Activated CD4-positive, alpha-beta T cell treated with anti-CD3 and anti-CD28 coated beads, Interleukin-2, amount 50 U/mL, for 48 hours (primary cell): Measurements from ENCODE around the gene F3.
"Not testable (repeated sequence)": the region's sequence is repeated elsewhere in the genome, so short reads cannot be mapped to it uniquely, and the experiment has no call there.

Source experiments
- DNase-seq, 2 experiments: peaks; one replicate each; pipeline ENCODE4 v3.0.0-alpha.2; 2020

The F3 gene

DNA sequence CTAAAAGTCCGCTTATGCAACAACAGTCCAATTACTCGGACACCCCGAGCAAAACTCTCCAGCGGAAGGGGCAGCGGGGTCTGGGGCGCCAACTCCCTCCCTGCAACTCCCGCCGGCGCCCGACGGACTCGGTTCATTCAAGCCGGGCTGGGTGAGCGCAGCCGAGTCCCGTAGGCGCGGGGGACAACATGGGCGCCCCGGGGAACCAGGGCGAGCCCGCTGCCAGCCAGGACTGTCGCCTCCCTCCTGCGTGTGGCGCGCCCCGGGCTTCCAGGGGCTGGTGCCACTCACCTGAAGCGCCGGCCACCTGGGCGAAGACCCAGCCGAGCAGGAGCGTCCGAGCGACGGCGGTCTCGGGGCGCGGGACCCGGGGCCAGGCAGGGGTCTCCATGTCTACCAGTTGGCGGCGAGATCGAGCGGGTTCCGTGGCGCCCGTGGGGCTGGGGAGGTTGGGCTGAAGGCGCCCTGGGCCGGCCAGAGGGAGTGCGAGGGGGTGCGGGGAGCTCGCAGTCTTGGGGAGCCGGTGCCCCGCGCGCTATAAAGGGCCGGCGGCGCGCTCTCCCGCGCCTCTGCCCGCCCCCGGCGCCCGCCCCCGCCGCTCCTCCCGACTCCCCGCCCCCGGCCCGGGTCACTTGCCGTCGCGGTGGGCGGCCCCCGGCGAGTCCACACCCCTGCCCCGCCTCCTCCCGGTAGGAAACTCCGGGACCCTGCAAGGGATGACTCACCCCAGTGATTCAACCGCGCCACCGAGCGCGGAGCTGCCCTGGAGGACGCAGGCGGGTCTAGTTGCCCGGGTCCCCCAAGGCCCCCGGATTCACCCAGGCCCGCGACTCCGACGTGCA, at the start of gene F3:
TSS of gene F3 (minus strand) at position 514 of the 842 bp plus-strand sequence. CDS start at position 391, 123 bp downstream.
- DNase-seq: peak; percentile 79 to 85

DNA sequence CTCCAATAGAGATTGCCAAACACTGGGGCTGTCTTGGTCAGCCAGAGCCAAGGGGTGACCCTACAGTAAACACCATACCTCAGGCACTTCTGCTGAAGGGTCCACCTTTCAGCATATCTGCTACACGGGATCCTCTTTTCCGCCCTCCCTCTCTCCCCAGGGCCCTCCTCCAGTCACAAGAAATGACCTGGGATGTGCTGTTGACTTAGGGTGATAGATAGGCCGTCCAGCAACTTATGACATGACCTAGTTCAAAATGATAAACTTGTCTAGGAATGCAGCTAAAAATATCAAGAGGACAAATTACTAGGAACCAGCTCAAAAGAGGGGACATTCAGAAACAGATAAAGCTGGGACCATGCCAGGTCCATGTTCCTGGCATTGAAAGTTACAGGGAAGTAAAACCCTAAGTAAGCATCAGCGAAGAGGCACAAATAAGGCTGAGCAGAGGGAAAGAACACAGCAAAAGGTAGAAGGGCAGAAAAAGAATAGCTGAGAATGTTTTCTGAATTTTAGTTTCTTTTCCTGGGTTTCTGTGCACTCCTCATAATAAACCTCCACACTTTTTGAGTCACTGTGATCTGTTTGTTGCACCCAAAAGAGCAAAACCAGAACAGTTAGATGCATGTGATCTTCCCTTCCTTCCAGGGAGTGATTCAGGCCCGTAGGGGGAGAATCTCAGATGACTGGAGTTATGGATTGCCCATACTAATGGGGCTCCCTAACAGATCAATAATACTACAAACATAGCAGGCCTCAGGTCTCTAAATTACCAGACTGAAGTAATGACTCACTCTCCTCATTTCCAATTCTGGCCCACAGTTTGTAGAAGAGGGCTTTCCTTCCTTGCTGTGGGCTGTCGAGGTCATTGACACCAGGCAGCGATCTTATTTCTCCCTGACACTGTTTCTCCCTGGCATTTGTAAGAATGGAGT, 48.9 kb upstream of the F3 start:
- DNase-seq: no peak

DNA sequence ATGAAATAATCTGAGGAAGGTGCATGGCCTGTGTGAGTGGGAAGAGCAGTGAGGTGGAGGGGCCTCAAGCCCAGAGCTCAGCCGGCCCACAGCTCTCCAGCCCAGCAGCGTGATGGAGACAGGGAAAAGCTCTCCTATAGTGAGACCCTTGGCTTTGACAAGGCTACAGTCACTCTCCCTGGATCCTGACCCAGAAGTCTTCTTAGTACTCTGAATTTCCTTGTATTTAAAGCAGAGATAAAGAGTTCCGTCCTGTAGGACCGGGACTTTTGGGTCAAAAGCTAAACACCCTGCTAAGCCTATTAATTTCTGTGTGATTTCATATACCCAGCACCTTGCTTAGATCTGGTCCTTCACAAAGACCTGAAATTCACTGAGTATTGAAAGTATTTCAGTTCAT, 48.2 kb upstream of the F3 start:
- DNase-seq: no peak

DNA sequence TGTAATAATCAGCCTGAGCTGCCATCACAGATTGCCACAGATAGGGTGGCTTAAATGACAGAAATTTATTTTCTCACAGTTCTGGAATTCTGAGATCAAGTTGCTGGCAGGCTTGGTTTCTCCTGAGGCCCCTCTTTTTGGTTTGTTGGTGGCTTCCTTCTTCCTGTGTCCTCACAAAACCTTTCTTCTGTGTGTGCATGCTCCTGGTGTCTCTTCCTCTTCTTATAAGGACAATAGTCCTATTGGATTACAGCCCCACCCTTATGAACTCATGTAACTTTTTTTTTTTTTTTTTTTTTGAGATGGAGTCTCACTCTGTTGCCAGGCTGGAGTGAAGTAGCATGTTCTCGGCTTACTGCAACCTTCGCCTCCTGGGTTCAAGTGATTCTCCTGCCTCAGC, 41.0 kb upstream of the F3 start:
- DNase-seq: no peak

DNA sequence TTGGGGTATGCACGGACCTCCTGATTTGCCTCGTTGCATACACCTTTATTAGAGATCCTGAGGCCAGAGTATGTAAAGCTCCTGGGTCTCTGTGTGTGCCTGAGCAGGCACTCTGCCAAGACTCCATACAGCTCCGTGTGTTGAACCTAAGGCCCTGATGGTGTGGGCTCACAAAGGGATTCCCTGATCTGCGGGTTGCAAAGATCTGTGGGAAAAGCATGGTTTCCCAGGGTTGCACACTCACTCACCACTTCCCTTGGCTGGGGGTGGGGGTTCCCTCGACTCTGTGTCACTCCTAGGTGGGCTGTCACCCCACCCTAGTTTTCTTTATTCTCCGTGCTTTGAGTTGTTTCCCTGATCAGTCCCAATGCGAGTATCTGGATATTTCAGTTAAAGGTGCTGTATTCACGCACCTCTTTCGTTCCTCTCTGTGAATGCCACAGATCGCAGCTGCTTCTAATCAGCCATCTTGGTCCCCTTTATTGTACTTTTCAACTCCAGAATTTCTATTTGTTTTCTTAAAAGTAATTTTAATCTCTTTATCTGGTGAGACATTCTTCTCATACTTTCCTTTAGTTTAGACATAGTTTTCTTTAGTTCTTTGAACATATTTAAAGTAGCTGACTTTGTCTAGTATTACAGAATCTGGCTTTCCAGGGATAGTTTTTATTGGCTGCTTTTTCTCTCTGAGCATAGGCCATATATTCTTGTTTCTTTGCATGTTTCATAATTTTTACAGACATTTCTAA, 39.0 kb upstream of the F3 start:
- no peak for DNase-seq

DNA sequence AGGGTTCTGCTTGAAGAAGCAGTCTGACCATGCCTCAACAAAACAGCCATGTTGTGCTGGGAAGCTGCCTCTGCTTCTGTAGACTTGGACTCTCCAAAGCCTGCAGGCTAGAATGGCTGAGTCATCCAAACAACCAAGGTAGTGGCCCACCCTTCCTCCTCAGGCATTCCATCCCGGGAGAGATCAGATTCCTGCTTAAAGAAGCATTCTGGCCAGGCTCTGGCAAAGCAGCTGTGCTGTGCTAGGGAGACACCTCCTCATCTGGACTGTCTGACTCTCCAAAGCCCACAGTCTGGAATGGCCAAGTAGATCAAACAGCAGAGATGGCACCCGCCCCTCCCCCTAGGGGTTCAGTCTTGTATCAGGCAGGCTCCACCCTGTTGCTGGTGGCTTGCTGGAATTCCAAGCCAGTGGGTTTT, 38.3 kb upstream of the F3 start:
- no peak for DNase-seq

DNA sequence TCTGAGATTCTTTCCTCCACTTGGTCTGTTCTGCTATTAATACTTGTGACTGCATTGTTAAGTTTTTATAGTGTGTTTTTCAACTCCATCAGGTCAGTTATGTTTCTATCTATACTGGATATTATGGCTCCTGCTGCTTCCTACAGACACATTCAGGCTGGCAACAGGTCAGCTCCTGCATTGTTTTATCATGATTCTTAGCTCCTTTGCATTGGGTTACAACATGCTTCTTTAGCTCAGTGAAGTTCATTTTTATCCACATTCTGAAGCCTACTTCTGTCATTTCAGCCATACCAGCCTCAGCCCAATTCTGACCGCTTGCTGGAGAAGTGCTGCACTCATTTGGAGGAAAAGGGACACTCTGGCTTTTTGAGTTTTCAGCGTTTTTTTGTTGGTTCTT, 37.3 kb upstream of the F3 start:
- DNase-seq: no peak

DNA sequence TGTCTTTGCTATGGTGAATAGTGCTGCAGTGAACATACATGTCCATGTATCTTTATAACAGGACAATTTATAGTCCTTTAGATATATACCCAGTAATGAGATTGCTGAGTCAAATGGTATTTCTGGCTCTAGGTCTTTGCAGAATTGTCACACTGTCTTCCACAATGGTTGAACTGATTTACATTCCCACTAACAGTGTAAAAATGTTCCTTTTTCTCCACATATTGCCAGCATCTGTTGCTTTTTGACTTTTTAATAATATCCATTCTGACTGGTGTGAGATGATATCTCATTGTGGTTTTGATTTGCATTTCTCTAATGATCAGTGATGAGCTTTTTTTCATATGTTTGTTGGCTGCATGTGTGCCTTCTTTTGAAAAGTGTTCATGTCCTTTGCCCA, 32.4 kb upstream of the F3 start:
- not testable (repeated sequence) for DNase-seq

DNA sequence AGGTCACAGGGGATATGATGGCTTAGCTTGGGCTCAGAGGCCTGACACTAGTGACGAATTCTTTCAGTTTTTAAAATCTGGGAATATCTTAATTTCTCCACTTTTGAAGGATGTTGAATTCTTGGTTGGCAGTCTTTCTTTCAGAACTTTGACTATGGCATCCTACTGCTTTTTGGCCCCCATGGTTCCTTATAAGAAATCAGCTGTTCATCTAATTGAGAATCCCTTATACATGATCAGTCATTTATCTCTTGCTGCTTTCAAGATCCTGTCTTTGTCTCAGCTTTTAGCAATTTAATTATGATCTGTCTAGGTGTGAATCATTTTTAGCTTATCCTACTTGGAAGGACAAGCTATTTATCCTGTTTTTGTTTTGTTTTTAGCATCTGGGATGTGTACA, 31.2 kb upstream of the F3 start:
- DNase-seq: no peak

DNA sequence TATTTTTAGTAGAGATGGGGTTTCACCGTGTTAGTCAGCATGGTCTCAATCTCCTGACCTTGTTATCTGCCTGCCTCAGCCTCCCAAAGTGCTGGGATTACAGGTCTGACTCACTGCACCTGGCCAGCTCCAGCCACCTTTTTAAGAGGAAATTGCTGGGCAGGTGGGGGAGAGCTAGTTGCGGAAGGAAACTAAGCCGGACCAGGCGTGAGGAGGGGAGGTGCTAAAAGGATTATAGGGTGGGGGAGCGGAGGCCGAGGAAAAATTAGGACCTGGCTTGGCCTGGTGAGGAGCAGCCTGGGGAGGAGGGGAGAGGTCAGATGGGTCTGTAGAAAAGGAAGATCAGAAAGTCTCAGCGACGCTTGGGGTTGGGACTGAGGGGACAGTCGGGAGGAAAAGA, 29.4 kb upstream of the F3 start:
- DNase-seq: not testable (repeated sequence)

DNA sequence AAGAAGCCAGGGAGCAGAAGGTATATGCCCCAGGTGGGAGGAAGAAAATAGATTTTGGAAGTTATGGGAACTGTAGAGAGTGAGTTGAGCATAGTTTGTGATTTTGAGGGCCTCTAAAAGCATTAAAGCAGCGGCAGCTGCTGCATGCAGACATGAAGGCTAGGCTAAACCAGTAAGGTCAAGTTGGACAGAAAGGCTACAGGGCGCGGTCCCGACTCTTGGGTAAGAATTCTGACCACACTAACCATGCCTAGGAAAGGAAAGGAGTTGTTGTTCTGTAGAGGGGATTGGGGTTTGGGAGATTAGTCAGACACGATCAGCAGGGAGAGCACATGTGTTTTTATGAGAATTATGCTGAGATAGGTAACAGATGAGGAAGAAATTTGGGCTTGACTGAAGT, 27.2 kb upstream of the F3 start:
- not testable (repeated sequence) for DNase-seq

DNA sequence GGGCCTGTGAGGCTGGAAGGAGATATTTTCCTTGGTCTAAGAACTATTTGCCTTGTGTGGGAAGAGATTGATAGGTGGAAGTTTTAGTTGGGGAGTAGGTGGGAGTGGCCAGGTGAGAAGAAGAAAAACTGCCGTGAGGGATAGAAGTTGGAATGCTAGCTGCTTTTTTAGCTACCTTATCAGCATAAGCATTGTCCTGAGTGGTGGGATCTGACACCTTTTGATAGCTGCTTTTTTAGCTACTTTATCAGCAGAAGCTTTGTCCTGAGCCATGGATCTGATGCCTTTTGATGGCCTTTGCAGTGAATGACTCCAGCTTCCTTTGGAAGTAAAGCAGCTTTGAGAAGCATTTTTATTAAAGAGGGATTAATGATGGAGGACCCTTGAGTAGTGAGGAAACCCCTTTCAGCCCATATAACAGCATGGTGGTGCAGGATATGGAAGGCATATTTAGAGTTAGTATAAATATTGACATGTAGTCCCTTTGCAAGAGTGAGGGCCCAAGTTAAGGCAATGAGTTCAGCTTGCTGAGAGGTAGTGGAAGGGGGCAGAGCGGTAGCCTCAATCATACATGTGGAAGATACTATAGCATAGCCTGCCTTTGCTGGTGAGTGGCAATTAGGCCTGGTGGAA, 26.5 kb upstream of the F3 start:
- DNase-seq: not testable (repeated sequence)

DNA sequence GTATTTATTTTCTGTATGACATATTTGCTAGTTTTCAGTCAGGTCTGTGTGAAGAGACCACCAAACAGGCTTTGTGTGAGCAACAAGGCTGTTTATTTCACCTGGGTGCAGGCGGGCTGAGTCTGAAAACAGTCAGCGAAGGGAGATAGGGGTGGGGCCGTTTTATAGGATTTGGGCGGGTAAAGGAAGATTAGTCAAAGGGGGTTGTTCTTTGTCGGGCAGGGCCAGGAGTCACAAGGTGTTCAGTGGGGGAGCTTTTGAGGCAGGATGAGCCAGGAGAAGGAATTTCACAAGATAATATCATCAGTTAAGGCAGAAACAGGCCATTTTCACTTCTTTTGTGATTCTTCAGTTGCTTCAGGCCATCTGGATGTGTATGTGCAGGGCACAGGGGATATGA, 24.9 kb upstream of the F3 start:
- DNase-seq: not testable (repeated sequence)

DNA sequence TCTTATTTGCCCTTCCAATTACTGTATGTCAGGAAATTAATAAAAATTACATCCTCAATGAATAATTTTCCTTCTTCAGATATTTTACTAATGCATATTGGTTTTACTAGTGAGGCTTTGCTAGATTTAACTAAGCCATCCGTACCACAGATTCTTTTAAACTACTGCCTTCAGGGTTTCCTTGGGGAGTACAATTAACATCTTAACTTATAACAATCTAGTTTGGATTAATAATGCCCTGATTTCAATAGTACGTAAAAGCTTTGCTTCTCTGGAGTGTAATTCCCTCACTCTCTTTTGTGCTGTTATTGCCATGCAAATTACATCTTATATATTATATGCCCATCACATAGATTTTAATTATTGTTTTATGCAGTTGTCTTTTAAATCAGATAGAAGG, 24.3 kb upstream of the F3 start:
- no peak for DNase-seq

DNA sequence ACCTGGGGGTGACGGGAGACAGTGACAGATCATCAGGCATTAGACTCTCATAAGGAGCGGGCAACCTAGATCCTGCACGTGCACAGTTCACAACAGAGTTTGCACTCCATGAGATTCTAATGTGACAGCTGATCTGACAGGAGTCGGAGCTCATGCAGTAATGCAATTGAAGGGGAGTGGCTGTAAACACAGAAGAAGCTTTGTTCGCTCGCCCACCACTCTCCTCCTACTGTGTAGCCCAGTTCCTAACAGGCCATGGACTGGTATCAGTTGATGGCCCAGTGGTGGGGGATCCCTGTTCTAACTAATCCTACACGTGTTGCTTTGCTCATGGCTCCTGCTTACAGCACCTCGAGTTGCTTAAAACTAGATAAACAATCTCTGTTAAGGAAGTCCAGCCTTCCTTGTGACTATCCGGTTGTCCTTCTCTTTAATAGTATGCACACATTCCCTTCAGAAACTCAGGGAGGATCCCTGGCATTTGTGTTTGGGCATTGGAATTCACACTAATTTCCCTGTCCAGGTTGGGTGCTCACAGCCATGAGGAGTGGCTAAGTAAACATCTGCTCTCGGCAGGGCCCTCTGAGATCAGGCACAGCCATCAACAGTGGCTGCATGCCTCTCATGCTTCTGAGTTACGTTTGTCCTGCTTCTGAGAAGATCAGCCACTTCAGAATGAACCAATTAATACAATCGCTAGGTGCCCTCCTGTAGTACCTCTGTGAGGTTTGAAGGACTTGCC, 21.1 kb upstream of the F3 start:
- DNase-seq: no peak

DNA sequence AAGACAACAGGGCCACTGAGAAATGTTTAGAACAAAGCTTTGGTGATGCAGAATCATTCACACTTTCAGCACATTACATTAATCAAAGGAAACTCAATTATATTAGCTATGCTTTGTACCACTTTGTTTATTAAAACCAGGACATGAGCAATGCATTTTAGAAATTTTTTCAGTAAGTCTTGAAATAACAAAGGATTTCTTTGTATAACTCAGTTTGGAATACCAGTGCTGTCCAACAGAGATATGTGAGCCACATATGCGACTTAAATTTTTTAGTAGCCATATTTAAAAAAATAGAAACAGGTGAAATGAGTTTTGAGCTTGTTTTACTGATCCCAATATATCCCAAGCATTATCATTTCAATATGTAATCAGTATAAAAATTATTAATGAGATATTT, 18.8 kb upstream of the F3 start:
- no peak for DNase-seq

DNA sequence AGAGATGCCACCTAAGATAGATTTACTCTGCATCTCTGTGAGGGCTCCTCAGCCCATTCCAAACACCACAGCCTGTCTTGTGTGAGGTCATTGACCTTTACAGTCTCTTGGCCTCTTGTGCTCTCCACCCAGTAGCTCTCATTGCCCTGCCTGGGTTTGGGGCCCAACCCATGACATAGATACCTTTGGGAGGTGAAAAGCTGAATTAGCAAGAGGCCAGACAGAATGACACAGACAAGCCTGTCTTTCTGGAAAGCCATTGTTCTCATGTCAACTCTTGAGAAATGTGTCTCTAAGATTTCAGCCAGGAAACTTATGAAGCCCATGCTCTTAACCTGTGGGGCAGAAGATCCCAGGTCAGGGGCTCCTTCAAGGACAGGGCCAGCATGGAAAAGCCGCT, 18.4 kb upstream of the F3 start:
- DNase-seq: no peak

DNA sequence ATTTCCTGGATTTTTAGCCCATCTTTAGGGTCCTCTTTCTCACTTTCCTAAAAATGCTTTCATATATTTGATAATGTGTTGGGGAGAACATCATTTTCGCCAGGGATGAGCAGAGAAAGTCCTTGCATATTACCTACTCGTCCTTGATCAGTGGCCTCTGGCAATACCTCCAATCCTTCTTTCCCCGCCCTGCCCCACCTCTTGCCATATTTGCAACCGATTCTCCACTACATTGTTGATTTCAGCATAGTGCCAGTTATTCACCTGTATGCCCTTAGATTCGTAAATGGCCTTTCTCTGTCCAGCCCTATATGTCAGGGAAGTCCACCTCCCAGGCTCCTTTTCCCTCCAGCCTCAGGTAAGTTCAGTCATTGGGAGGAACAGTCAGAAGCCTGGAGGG, 13.5 kb upstream of the F3 start:
- no peak for DNase-seq

DNA sequence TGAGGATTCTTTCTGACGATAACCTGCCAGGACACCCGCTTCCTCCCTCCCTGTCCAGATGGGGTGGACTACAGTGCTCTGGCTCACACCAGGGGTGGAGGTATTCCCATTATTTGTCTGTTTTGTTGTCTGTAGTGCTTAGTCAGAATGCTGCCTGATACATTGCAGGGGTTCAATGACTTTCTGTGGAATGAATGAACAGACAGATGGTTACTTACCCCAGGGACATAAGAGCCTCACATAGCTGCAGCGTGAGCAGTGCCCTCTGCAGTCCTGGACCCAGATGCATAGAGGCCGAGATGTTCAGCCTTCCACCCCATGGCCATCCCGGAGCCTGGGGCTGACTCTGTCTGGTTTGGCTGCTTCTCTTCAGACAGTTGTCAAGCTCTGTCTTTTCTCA, 13.0 kb upstream of the F3 start:
- DNase-seq: no peak

DNA sequence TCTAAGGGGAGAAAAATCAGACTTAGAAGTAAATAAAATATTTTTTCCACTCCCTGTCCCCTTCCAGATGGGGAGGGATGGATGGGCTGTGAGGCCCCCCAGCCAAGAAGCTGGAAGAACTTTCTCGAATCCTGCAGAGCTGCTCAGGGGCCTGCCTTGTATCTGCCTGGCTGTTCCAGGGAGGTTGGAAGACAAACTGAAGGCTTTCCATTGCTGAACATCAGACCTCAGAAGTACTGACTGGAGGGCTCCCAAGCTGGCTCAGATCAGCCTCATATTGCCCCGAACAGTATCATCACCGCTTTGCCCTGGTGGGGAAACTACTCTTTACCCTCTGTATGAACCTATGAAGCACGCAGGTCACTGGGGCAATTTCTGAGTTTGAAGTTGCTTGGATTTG, 12.4 kb upstream of the F3 start:
- no peak for DNase-seq

DNA sequence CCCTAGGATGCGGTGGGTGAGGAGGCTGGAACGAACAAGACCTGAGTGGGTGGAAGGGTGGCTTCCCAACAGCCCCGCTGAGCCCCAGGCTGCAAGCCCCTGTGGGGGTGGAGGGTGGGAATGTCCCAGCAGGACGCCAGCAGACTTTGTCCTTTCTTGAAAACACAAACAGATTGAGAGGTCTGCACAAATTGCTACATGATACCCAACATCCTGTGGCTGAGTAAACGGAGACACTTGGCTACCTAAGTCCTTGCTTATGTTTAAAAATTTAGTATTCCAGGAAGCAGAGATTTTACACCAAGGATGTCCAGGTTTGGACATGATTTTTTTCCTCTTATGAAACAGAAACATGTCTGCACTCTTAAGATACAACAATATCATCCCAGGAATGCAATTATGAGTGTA, 11.8 kb upstream of the F3 start:
- DNase-seq: no peak

DNA sequence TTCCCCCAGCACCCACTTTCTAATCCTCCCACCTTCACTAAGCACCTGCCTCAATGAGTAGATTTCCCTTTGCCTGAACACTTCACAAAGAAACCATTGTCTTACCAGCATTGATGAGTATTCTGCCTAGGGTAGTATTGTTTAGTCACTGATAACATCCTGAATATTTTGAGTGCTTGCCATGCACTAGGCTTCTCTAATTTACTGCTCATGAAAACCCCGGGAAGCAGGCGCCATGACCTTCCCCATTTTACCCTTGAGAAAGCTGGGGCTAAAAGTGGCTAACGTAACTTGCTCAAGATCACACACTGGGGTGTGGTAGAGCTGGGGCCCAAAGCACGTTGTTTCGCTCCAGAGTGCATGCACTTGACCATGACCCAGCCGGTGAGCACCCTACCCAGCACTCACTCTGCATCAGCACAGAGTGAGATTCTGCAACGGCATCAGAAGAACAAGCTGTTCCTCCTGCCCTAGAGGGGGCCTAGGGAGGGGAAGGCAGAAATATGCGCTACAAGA, 10.6 kb upstream of the F3 start:
- no peak for DNase-seq
